Caco-2 (cell line): ENCODE results near the gene AGPAT3. TPM values are rescaled to one million over a fixed set of nuclear protein-coding genes. Genes with fewer than 3 reads are reported as not detected.

Experiments used
- BruUV-seq: library from RNA; stranded (reverse); fragments of 400-500 nt; replicated peaks from 2 replicates; lab custom pipeline; 2021; lab: Mats Ljungman, UMichigan
- CTCF ChIA-PET: fragments of 300-600 bp; sonication (Branson Sonifier 250); formaldehyde crosslinking; loops from one replicate; lab custom pipeline; 2022; ENCODE audit warnings: antibody characterized with exemption; lab: Charles Lee
- POLR2A ChIA-PET: fragments of 300-600 bp; sonication (Branson Sonifier 250); formaldehyde crosslinking; loops from one replicate; lab custom pipeline; 2022; ENCODE audit warnings: antibody characterized with exemption; lab: Charles Lee
- DNase-seq, 2 experiments: peaks; one replicate each; pipeline versions ENCODE4 v3.0.0 to v3.0.0-alpha.2; 2020 to 2022
- H3K27me3 ChIP-seq: replicated peaks from 2 replicates; pipeline ENCODE4 v1.6.0; 2011; ENCODE audit warnings: low read length; ENCODE audit not compliant: control insufficient read depth, insufficient read depth
- H3K36me3 ChIP-seq: 2 replicates; pipeline ENCODE4 v1.5.1; 2011; ENCODE audit warnings: low read length; ENCODE audit not compliant: control insufficient read depth, insufficient read depth
- H3K4me1 ChIP-seq: fragments of 250-450 bp; sonication (Bioruptor Pico); 2 replicates; pipeline ENCODE4 v1.5.1; 2020; ENCODE audit warnings: mild to moderate bottlenecking
- H3K4me3 ChIP-seq: 2 replicates; pipeline ENCODE4 v1.5.1; 2011; ENCODE audit warnings: low read depth, mild to moderate bottlenecking, control low read depth, low read length
- H3K9me3 ChIP-seq: fragments of 250-450 bp; sonication (Bioruptor Pico); 2 replicates; pipeline ENCODE4 v1.5.1; 2020; ENCODE audit warnings: mild to moderate bottlenecking, moderate library complexity
- H3K27ac Mint-ChIP-seq: one replicate; pipeline ENCODE4 v1.8.0; 2022; ENCODE audit warnings: mixed read lengths; ENCODE audit not compliant: unreplicated experiment
- H3K27me3 Mint-ChIP-seq: one replicate; pipeline ENCODE4 v1.8.0; 2022; ENCODE audit warnings: mixed read lengths; ENCODE audit not compliant: insufficient read depth, unreplicated experiment
- H3K36me3 Mint-ChIP-seq: one replicate; pipeline ENCODE4 v1.8.0; 2022; ENCODE audit warnings: mild to moderate bottlenecking, mixed read lengths; ENCODE audit not compliant: insufficient read depth, unreplicated experiment
- H3K4me1 Mint-ChIP-seq: one replicate; pipeline ENCODE4 v1.8.0; 2022; ENCODE audit warnings: low read depth, mixed read lengths; ENCODE audit not compliant: unreplicated experiment
- H3K4me3 Mint-ChIP-seq: one replicate; pipeline ENCODE4 v1.8.0; 2022; ENCODE audit warnings: mild to moderate bottlenecking, moderate library complexity, mixed read lengths; ENCODE audit not compliant: unreplicated experiment
- H3K9me3 Mint-ChIP-seq: one replicate; pipeline ENCODE4 v1.8.0; 2022; ENCODE audit warnings: mixed read lengths; ENCODE audit not compliant: unreplicated experiment
- CTCF ChIP-seq, 2 experiments: fragments of 200-600 bp in 1 of 2; IDR thresholded peaks; 1 replicate in 1 of 2; 2 replicates in 1 of 2; pipeline versions ENCODE4 v1.5.1 to v1.8.0; 2011 to 2022; ENCODE audit warnings: antibody characterized with exemption in 1 of 2, control low read depth in 1 of 2, inconsistent platforms in 1 of 2, low read depth in 1 of 2, low read length in 1 of 2, mild to moderate bottlenecking in 1 of 2, moderate library complexity in 1 of 2; ENCODE audit not compliant: insufficient read depth in 1 of 2, severe bottlenecking in 1 of 2, unreplicated experiment in 1 of 2
- intact Hi-C: fragments of 100-400 bp; cut with micrococcal nuclease; formaldehyde crosslinking; loops from one replicate; pipeline ENCODE4 v1.10.0; 2022; ENCODE audit not compliant: unreplicated experiment
- total RNA-seq: library from RNA; stranded (reverse); gene quantifications from 2 replicates; pipeline ENCODE4 v1.2.3, GENCODE V29; 2022

AGPAT3 gene
- total RNA-seq, 1 experiment from 2014 or later = 61.8 TPM

GRCh38 chr21:43848771-43849170 is 16.3 kb upstream of the AGPAT3 start:
- Mint-ChIP-seq H3K27ac (no peak overlapping the region), H3K4me3 (no peak overlapping the region), H3K4me1 (peaks cover 9% of the 10 kb centered on the region), H3K9me3 (no peaks in the 10 kb centered on the region), H3K36me3 (no peaks in the 10 kb centered on the region), H3K27me3 (no peaks in the 10 kb centered on the region)
- intact Hi-C loops = no loop called here
- no peaks in the 10 kb centered on the region for H3K9me3 ChIP-seq
- BruUV-seq = no TSS peak
- no peak for TF ChIP-seq CTCF (IDR thresholded peaks at IDR 0.05; ENCODE audit: insufficient read depth in 1 of 2, low read depth in 1 of 2, low read length in 1 of 2, severe bottlenecking in 1 of 2, unreplicated experiment in 1 of 2)
- H3K36me3 ChIP-seq = no peaks in the 10 kb centered on the region
- CTCF ChIA-PET = no interaction called here
- no peaks in the 10 kb centered on the region for H3K27me3 ChIP-seq
- DNase-seq = no peak
- no peak overlapping the region for H3K4me3 ChIP-seq
- no peaks in the 10 kb centered on the region; the same call in 1 of the 2 replicates for H3K4me1 ChIP-seq
- POLR2A ChIA-PET = no interaction called here

GRCh38 chr21:43849532-43850299 is 15.3 kb upstream of the AGPAT3 start:
- no TSS peak for BruUV-seq
- Histone ChIP-seq H3K4me3 (no peak overlapping the region), H3K4me1 (no peaks in the 10 kb centered on the region; the same call in 1 of the 2 replicates), H3K27me3 (no peaks in the 10 kb centered on the region), H3K9me3 (no peaks in the 10 kb centered on the region), H3K36me3 (no peaks in the 10 kb centered on the region)
- CTCF ChIA-PET = no interaction called here
- TF ChIP-seq CTCF (IDR thresholded peaks at IDR 0.05; ENCODE audit: insufficient read depth in 1 of 2, low read depth in 1 of 2, low read length in 1 of 2, severe bottlenecking in 1 of 2, unreplicated experiment in 1 of 2) = no peak
- POLR2A ChIA-PET = no interaction called here
- H3K27ac Mint-ChIP-seq = no peak overlapping the region
- DNase-seq = no peak
- H3K27me3 Mint-ChIP-seq = no peaks in the 10 kb centered on the region
- no peaks in the 10 kb centered on the region for H3K9me3 Mint-ChIP-seq
- H3K36me3 Mint-ChIP-seq = no peaks in the 10 kb centered on the region
- no peak overlapping the region for H3K4me3 Mint-ChIP-seq
- H3K4me1 Mint-ChIP-seq = peaks cover 9% of the 10 kb centered on the region
- intact Hi-C loops = no loop called here

GRCh38 chr21:43850728-43851295 is 14.2 kb upstream of the AGPAT3 start:
- Mint-ChIP-seq H3K27ac (no peak overlapping the region), H3K36me3 (no peaks in the 10 kb centered on the region), H3K27me3 (no peaks in the 10 kb centered on the region), H3K9me3 (no peaks in the 10 kb centered on the region), H3K4me3 (no peak overlapping the region), H3K4me1 (peaks cover 9% of the 10 kb centered on the region)
- Histone ChIP-seq H3K4me1 (no peaks in the 10 kb centered on the region; the same call in 1 of the 2 replicates), H3K36me3 (no peaks in the 10 kb centered on the region), H3K27me3 (no peaks in the 10 kb centered on the region), H3K4me3 (no peak overlapping the region), H3K9me3 (no peaks in the 10 kb centered on the region)
- intact Hi-C loops = no loop called here
- BruUV-seq = no TSS peak
- no peak for TF ChIP-seq CTCF (IDR thresholded peaks at IDR 0.05; ENCODE audit: insufficient read depth in 1 of 2, low read depth in 1 of 2, low read length in 1 of 2, severe bottlenecking in 1 of 2, unreplicated experiment in 1 of 2)
- ChIA-PET CTCF (no interaction called here), POLR2A (no interaction called here)
- no peak for DNase-seq
